Keratinocyte (primary cell): ENCODE data around the gene LYZL2. TPM values are rescaled to one million over a fixed set of nuclear protein-coding genes. Genes with fewer than 3 reads are reported as not detected.
A peak's percentile ranks its signal among the peaks of the same experiment; 100 is the strongest.
"Not testable (repeated sequence)": the region's sequence is repeated elsewhere in the genome, so short reads cannot be mapped to it uniquely, and the experiment has no call there.

Experiments used
- DNase-seq: peaks from one replicate; pipeline ENCODE4 v3.0.0-alpha.2; 2011; ENCODE audit warnings: low read depth, missing footprints, low spot score
- FAIRE-seq: peaks from 2 replicates; lab custom pipeline; 2011; peaks lifted over from hg19 to GRCh38; lab: Jason Lieb, UNC
- H2AFZ ChIP-seq: 2 replicates; pipeline ENCODE4 v1.6.0; 2012; ENCODE audit warnings: low read length, control low read depth, inconsistent platforms; ENCODE audit not compliant: control insufficient read depth
- H3K27ac ChIP-seq: 2 replicates; pipeline ENCODE4 v1.5.1; 2011; ENCODE audit warnings: low read length; ENCODE audit not compliant: control insufficient read depth, insufficient read depth
- H3K27me3 ChIP-seq: 3 replicates; pipeline ENCODE4 v1.6.0; 2011; ENCODE audit warnings: low read length; ENCODE audit not compliant: control insufficient read depth, insufficient read depth; ENCODE audit errors: extremely low read depth
- H3K36me3 ChIP-seq, 2 experiments: 2 replicates in 1 of 2; 3 replicates in 1 of 2; pipeline ENCODE4 v1.5.1; 2011; ENCODE audit warnings: low read length in 2 of 2, mild to moderate bottlenecking in 1 of 2; ENCODE audit not compliant: control insufficient read depth in 2 of 2, insufficient read depth in 2 of 2; ENCODE audit errors: extremely low read depth in 1 of 2
- H3K4me1 ChIP-seq: 3 replicates; pipeline ENCODE4 v1.5.1; 2011; ENCODE audit warnings: low read length; ENCODE audit not compliant: control insufficient read depth, insufficient read depth; ENCODE audit errors: extremely low read depth
- H3K4me2 ChIP-seq: 3 replicates; pipeline ENCODE4 v1.6.0; 2011; ENCODE audit warnings: low read depth, low read length; ENCODE audit not compliant: control insufficient read depth, insufficient read depth; ENCODE audit errors: extremely low read depth
- H3K4me3 ChIP-seq, 3 experiments: fragments of 200-600 bp in 1 of 3; sonication (generic) in 1 of 3; 2 replicates in 2 of 3; 3 replicates in 1 of 3; pipeline ENCODE4 v1.5.1; 2011 to 2016; ENCODE audit warnings: low read length in 3 of 3, mild to moderate bottlenecking in 3 of 3, control low read depth in 2 of 3, inconsistent platforms in 1 of 3, low read depth in 1 of 3, mixed read lengths in 1 of 3, mixed run types in 1 of 3, moderate library complexity in 1 of 3; ENCODE audit not compliant: control insufficient read depth in 2 of 3, insufficient read depth in 2 of 3; ENCODE audit errors: extremely low read depth in 1 of 3
- H3K79me2 ChIP-seq: 2 replicates; pipeline ENCODE4 v1.6.0; 2012; ENCODE audit warnings: low read length; ENCODE audit not compliant: control insufficient read depth, insufficient read depth
- H3K9ac ChIP-seq: 3 replicates; pipeline ENCODE4 v1.6.0; 2011; ENCODE audit warnings: low read length; ENCODE audit not compliant: control insufficient read depth, insufficient read depth; ENCODE audit errors: extremely low read depth
- H3K9me1 ChIP-seq: 3 replicates; pipeline ENCODE4 v1.6.0; 2011; ENCODE audit warnings: low read length; ENCODE audit not compliant: control insufficient read depth, insufficient read depth; ENCODE audit errors: extremely low read depth
- H3K9me3 ChIP-seq: 2 replicates; pipeline ENCODE4 v1.5.1; 2012; ENCODE audit warnings: low read depth, low read length; ENCODE audit not compliant: control insufficient read depth
- H4K20me1 ChIP-seq: 3 replicates; pipeline ENCODE4 v1.6.0; 2011; ENCODE audit warnings: low read length; ENCODE audit not compliant: control insufficient read depth, insufficient read depth; ENCODE audit errors: extremely low read depth
- CTCF ChIP-seq, 3 experiments: IDR thresholded peaks in 1 of 3; conservative IDR thresholded peaks in 1 of 3; optimal IDR thresholded peaks in 1 of 3; 2 replicates in 2 of 3; 3 replicates in 1 of 3; pipeline versions ENCODE3 to v1.5.1; 2011; ENCODE audit warnings: low read length in 3 of 3, mild to moderate bottlenecking in 3 of 3, moderate library complexity in 2 of 3, control low read depth in 1 of 3, inconsistent platforms in 1 of 3; ENCODE audit not compliant: insufficient read depth in 2 of 3; ENCODE audit errors: extremely low read depth in 1 of 3
- EZH2 ChIP-seq: IDR thresholded peaks from one replicate; pipeline ENCODE4 v1.6.1; 2012; ENCODE audit warnings: inconsistent platforms, mild to moderate bottlenecking, low read length, moderate library complexity
- dilution Hi-C: fragments of 300-500 bp; cut with MboI; formaldehyde crosslinking; loops from one replicate; pipeline ENCODE4 v1.7.0; 2020; ENCODE audit warnings: low sequenced_read_pairs; ENCODE audit not compliant: extremely low pct_ligation_motif_present
- polyA plus RNA-seq, 5 experiments: library from polyadenylated mRNA; depleted of rRNA in 3 of 5; stranded (reverse) in 3 of 5; stranded (forward) in 1 of 5; unstranded in 1 of 5; fragments of >200 nt; gene quantifications; 1 replicate in 1 of 5; 2 replicates in 3 of 5; 3 replicates in 1 of 5; pipeline versions ENCODE4 v1.2.1 to v1.2.3, GENCODE V29; 2011 to 2012; ENCODE audit warnings: missing spikeins in 2 of 5, low read depth in 1 of 5, low replicate concordance in 1 of 5

LYZL2 gene
- polyA plus RNA-seq, 1 donor (not counting 4 experiments of a cell fraction or from before 2014, with no cell fraction given) = not detected

- H3K79me2 ChIP-seq, dilution Hi-C loops: not testable (repeated sequence)
Observed at GRCh38 chr10:30672338-30672737, 42.8 kb upstream of the LYZL2 start.

GRCh38 chr10:30671026-30671616 is 41.6 kb upstream of the LYZL2 start:
- Histone ChIP-seq H3K4me2 (peak overlapping the region; percentile 65), H3K9me3 (no peaks in the 10 kb centered on the region), H3K36me3 (no peaks in the 10 kb centered on the region), H3K27ac (no peak overlapping the region), H3K4me1 (peaks cover 2% of the 10 kb centered on the region), H4K20me1 (no peaks in the 10 kb centered on the region), H3K27me3 (no peaks in the 10 kb centered on the region), H2AFZ (peak overlapping the region; percentile 24), H3K79me2 (no peaks in the 10 kb centered on the region), H3K4me3 (peak overlapping the region in 1 of 3 experiments; percentile 40), H3K9ac (no peak overlapping the region), H3K9me1 (no peaks in the 10 kb centered on the region)
- peak; percentile 66 for FAIRE-seq
- TF ChIP-seq CTCF (optimal IDR thresholded peaks at IDR 0.05 in 1 of 3, IDR thresholded peaks at IDR 0.05 in 1 of 3, conservative IDR thresholded peaks at IDR 0.05 in 1 of 3; ENCODE audit: extremely low read depth in 1 of 3, insufficient read depth in 2 of 3, low read length in 3 of 3) = peak; percentile 62 to 63 (median 63)
- TF ChIP-seq EZH2 = no peak
- peak; percentile 33 for DNase-seq
- dilution Hi-C loops = no loop called here

More at GRCh38 chr10:30672338-30672737, 42.8 kb upstream of the LYZL2 start:
- not testable (repeated sequence) for H3K27me3 ChIP-seq, H3K9ac ChIP-seq, DNase-seq, H3K9me1 ChIP-seq, H3K4me2 ChIP-seq, H2AFZ ChIP-seq, H3K36me3 ChIP-seq, H3K27ac ChIP-seq, FAIRE-seq, H3K9me3 ChIP-seq, H4K20me1 ChIP-seq, H3K4me3 ChIP-seq, H3K4me1 ChIP-seq

- H3K27me3 ChIP-seq, H4K20me1 ChIP-seq, H3K9ac ChIP-seq, DNase-seq, H2AFZ ChIP-seq, H3K9me3 ChIP-seq, H3K4me2 ChIP-seq, H3K27ac ChIP-seq, FAIRE-seq, H3K4me1 ChIP-seq, H3K36me3 ChIP-seq, dilution Hi-C loops, H3K4me3 ChIP-seq, H3K9me1 ChIP-seq, H3K79me2 ChIP-seq: not testable (repeated sequence)
Observed at GRCh38 chr10:30667982-30668381, 38.4 kb upstream of the LYZL2 start.

GRCh38 chr10:30663403-30663802 is 33.9 kb upstream of the LYZL2 start:
- H3K9ac ChIP-seq, H3K27me3 ChIP-seq, H3K27ac ChIP-seq, H3K4me3 ChIP-seq, H4K20me1 ChIP-seq, H3K9me1 ChIP-seq, H2AFZ ChIP-seq, H3K79me2 ChIP-seq, H3K4me1 ChIP-seq, H3K9me3 ChIP-seq, H3K4me2 ChIP-seq, DNase-seq, H3K36me3 ChIP-seq, dilution Hi-C loops, FAIRE-seq: not testable (repeated sequence)
